ENCODE measurements around the gene CFP.

GRCh38 chrX:47621851-47622250, 7.9 kb downstream of the CFP start:
- TF ChIP-seq CTCF (IDR thresholded peaks at IDR 0.05) (no peak), POLR2A (IDR thresholded peaks at IDR 0.05) (no peak)
